NCI-H446 (cell line): ENCODE results near the gene SPEG.

Experiments used
- DNase-seq, 2 experiments: peaks; one replicate each; lab custom pipeline; 2025; lab: John Stamatoyannopoulos, UW

SPEG gene

DNA sequence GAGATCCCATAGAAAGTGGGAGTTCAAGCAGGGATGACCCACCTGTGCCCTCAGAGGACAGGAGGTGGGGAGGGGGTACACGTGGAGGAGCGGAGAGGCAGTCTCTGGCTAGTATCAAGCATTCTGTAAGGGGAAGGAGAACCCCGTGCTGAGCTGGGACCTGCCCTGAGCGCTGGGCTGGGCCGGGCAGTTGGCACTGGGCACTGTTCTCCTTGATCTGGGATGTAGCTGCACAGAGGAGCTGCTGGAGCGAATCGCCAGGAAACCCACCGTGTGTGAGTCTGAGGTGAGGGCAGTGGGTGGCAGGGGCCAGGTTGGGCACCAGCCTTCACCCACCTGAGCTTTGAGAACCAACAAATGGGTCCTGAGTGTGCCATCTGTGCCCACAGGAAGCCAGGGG lies 44.3 kb downstream of the SPEG start:
- DNase-seq = no peak

DNA sequence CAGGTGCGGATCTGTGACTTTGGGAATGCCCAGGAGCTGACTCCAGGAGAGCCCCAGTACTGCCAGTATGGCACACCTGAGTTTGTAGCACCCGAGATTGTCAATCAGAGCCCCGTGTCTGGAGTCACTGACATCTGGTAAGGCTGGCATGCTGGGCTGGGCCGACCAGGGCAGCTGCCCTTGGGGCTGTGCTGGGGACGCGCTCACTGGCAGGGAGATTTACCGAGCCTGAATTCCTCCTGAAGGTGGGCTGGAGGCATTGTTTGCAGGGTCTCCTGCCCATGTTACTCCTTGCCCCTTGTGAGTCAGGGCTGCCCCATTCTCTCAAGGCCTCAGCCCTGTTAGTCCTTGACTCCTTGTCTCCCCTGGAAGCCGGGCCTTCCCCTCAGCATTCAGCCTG lies 45.4 kb downstream of the SPEG start:
- DNase-seq = no peak

- no peak for DNase-seq
Measured at GRCh38 chr2:219482674-219483405, 48.2 kb downstream of the SPEG start.

- DNase-seq = no peak
Measured at GRCh38 chr2:219483451-219484342, 49.1 kb downstream of the SPEG start.

GRCh38 chr2:219484343-219485200 lies 49.9 kb downstream of the SPEG start:
- no peak for DNase-seq

- no peak for DNase-seq
Measured at GRCh38 chr2:219485201-219485580, 50.5 kb downstream of the SPEG start.

DNA sequence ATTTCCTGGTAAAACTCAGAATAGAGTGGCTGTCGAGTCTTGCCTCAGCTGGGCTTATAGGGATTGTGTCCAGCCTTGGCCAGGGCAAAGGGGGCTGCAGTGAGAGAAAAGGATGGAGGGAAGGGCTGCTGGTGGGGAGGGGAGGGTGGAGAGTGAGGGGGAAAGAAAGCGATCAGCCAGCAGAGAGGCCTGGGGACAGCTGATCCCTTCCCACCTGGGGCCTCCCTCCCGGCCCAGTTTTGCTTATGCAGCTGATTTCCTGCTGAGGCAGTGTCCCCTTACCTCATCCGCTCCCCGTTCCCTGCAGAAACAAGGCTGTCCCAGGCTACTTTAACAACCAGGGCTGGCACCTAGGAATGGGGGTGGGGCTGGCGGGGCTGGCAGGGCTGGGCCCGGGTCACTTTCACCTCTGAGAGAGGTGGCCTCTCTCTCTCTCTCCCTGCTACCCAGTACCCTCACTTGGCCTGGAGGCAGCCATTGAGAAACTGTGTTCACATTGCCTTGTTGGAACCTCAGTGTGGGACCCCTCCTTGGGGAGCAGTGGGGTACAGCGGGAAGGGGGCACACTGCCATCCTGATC lies 51.8 kb downstream of the SPEG start:
- DNase-seq = no peak

DNA sequence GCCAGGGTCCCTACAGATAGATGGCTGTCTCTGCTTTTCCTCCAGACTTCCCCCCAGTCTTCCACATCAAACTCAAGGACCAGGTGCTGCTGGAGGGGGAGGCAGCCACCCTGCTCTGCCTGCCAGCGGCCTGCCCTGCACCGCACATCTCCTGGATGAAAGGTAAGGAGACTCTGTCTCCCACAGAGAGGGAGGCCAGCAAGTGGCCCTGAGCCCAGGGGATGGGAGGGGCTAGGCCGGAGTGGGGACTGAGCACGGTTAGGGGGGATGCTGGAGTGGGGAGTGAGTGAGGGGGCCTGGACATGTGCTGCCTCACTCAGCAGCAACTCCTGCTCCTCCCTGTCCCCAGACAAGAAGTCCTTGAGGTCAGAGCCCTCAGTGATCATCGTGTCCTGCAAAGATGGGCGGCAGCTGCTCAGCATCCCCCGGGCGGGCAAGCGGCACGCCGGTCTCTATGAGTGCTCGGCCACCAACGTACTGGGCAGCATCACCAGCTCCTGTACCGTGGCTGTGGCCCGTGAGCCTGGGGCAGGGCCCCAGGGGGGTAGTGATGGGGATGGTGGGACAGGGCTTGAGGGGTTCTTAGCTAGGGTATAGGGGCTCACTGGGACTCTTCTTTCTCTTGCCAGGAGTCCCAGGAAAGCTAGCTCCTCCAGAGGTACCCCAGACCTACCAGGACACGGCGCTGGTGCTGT lies 53.7 kb downstream of the SPEG start:
- no peak for DNase-seq

- no peak for DNase-seq
Measured at GRCh38 chr2:219488844-219489194, 54.2 kb downstream of the SPEG start.

DNA sequence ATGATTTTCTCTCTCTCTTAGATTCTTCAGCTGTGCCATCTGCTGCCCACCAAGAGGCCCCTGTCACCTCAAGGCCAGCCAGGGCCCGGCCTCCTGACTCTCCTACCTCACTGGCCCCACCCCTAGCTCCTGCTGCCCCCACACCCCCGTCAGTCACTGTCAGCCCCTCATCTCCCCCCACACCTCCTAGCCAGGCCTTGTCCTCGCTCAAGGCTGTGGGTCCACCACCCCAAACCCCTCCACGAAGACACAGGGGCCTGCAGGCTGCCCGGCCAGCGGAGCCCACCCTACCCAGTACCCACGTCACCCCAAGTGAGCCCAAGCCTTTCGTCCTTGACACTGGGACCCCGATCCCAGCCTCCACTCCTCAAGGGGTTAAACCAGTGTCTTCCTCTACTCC lies 54.7 kb downstream of the SPEG start:
- DNase-seq = no peak

GRCh38 chr2:219490186-219490585 lies 55.5 kb downstream of the SPEG start:
- DNase-seq = no peak

DNA sequence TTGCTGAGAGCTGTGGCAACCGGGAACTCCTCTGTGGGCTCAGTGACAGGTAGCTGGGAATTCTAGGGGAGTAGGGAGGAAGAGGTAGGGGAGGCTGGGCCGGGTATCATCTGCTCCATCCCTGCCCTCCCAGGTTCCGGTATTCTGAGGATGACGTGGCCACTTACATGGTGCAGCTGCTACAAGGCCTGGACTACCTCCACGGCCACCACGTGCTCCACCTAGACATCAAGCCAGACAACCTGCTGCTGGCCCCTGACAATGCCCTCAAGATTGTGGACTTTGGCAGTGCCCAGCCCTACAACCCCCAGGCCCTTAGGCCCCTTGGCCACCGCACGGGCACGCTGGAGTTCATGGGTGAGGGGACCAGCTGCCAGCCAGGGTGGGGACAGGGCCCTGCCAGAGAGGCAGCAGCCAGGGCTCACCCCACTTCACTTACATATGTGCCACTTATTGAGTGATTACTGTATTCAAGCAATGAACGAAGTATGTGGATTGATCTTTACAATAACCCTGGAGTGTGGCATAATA lies 56.0 kb downstream of the SPEG start:
- DNase-seq = no peak

GRCh38 chr2:219491278-219491963 lies 56.8 kb downstream of the SPEG start:
- no peak for DNase-seq

DNA sequence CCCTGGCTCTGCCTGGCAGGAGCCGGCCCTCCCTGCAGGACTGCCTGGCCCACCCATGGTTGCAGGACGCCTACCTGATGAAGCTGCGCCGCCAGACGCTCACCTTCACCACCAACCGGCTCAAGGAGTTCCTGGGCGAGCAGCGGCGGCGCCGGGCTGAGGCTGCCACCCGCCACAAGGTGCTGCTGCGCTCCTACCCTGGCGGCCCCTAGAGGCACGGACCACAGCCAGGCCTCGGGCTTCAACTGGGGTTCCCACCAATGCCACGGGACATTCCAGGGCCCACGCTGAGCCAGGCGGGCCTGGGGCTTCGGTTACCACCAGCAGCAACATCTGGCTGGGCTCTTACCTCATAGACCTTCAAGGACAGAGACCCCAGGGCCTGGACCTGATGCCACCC lies 57.9 kb downstream of the SPEG start:
- no peak for DNase-seq

DNA sequence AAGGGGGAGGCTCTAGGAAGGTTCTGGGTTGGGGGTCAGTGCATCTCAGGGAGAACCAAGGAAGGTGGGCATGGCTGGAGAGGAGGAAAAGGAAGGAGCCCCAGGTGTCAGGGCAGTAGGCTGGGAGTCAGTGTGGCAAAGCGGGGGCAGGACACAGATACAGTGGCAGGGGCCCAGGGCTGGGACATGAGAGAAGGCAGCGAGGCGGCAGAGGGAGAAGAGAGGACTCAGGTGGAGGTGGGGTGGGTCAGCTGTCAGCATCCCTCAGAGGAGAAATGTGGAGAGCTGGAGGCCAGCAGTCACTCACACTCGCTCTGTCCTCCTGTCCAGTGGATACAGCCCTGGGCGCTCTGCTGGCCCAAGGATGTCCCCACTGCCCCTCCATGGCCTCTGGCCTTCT lies 58.4 kb downstream of the SPEG start:
- DNase-seq = no peak

GRCh38 chr2:219494952-219495530 lies 60.4 kb downstream of the SPEG start:
- no peak for DNase-seq

- peak; percentile 20 to 64 for DNase-seq
Measured at GRCh38 chr2:219495531-219496122, 61.0 kb downstream of the SPEG start.

DNA sequence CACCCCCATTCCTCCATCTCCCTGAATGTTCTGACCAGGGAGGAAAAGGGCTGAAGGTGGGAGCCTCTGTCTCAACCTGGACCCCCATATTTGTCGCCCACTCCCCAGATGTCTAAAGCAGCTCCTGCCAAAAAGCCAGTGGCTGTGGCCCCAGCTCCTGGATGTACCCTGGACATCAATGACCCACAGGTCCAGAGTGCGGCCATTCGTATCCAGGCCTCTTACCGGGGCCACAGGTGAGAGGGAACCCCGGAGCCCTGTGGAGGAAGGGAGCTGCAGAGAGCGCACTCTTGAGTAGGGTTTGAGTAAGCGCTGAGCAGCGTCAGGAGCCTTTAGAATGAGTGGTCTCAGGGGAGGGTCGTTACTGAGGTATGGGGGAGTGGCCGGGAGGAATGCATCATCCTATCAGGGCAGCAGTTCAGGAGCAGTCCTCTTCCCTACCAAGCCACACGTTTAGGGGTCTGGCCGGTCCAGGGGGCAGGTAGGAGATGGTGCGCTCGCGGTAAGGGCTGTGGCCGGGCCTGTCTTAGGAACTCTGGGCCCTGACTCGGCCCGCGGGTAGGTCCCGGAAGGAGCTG lies 61.7 kb downstream of the SPEG start:
- no peak for DNase-seq

DNA sequence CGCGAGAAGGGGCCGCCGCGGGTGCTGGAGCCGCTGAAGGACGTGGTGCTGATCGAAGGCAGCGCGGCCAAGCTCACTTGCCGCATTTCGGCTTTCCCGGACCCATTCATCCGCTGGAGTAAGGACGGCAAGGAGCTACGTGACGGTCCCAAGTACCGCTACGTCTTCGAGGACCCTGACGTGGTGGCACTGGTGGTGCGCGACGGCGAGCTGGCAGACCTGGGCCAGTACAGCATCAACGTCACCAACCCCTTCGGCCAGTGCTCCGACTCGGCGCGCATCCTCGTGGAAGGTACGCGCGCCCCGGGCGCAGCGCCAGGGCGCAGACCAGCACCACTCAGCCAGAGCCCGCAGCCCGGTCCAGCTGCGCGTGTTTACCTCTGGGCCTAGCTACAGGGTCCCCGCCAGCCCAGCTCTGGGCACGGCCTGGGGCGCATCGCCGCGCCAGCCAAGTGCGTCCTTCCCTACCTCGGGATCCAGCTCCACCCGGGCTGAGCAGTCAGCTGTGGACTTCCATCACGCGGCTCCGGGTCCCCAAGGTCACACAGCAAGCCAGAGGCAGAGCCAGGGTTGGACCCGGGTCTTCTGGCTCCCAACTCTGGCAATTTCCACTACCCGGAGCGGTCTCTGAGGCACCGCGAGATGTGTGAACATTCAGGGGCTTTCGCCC lies 62.3 kb downstream of the SPEG start:
- no peak for DNase-seq
